Measurements from ENCODE around the gene TIMP2. TPM values are rescaled to one million over a fixed set of nuclear protein-coding genes. Genes with fewer than 3 reads are reported as not detected.

The TIMP2 gene
- total and polyA plus RNA-seq, 2 experiments from 2014 or later = 10.6 to 22.5 TPM

GRCh38 chr17:78884148-78884825 is 40.9 kb downstream of the TIMP2 start:
- DNase-seq (ENCODE audit: low spot score) (peak; percentile 31), ATAC-seq (peak; percentile 30)
- no peaks in the 10 kb centered on the region for H4K20me1 ChIP-seq (replicated peaks; ENCODE audit: insufficient read depth)
- Mint-ChIP-seq H3K9me3 (no peaks in the 10 kb centered on the region), H3K4me1 (peaks cover 35% of the 10 kb centered on the region), H3K27ac (no peak overlapping the region; the same call in 1 of the 2 replicates), H3K4me3 (no peak overlapping the region; the same call in 2 of the 3 replicates), H3K36me3 (ENCODE audit: low read depth) (no peaks in the 10 kb centered on the region), H3K27me3 (ENCODE audit: insufficient read depth, low read depth, poor library complexity) (peaks cover 7% of the 10 kb centered on the region)
- H3K27me3 ChIP-seq (ENCODE audit: insufficient read depth) = no peaks in the 10 kb centered on the region
- peak overlapping the region; percentile 35; the same call in 1 of the 2 replicates for H3K4me3 ChIP-seq
- H3K9me2 ChIP-seq (ENCODE audit: insufficient read depth) = no peaks in the 10 kb centered on the region
- peak overlapping the region; percentile 78; the same call in 1 of the 2 replicates for H3K27ac ChIP-seq (ENCODE audit: low read depth)
- H3K79me2 ChIP-seq (replicated peaks; ENCODE audit: insufficient read depth) = peaks cover 17% of the 10 kb centered on the region
- peaks cover 14% of the 10 kb centered on the region for H3K4me1 ChIP-seq (ENCODE audit: insufficient read depth)
- H3K36me3 ChIP-seq (ENCODE audit: insufficient read depth) = no peaks in the 10 kb centered on the region
- H3K4me2 ChIP-seq = peak overlapping the region; percentile 76
- H3F3A ChIP-seq (replicated peaks; ENCODE audit: low read depth) = 0 out of 2 replicates have a peak, but pooled peaks cover 2% of the 10 kb centered on the region
- no peak overlapping the region for H2AFZ ChIP-seq
- no peak for TF ChIP-seq POLR2AphosphoS5 (IDR thresholded peaks at IDR 0.05; ENCODE audit: low read depth)
- no peak for TF ChIP-seq CTCF (conservative IDR thresholded peaks at IDR 0.05; ENCODE audit: low read depth in 2 of 2)
- TF ChIP-seq ZNF114 (CRISPR knock-in tag; IDR thresholded peaks at IDR 0.05) = no peak
- no peak for TF ChIP-seq REST (IDR thresholded peaks at IDR 0.05; ENCODE audit: unreplicated experiment)
- TF ChIP-seq, protein P1, sequence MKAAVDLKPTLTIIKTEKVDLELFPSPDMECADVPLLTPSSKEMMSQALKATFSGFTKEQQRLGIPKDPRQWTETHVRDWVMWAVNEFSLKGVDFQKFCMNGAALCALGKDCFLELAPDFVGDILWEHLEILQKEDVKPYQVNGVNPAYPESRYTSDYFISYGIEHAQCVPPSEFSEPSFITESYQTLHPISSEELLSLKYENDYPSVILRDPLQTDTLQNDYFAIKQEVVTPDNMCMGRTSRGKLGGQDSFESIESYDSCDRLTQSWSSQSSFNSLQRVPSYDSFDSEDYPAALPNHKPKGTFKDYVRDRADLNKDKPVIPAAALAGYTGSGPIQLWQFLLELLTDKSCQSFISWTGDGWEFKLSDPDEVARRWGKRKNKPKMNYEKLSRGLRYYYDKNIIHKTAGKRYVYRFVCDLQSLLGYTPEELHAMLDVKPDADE (IDR thresholded peaks at IDR 0.05) = no peak
- TF ChIP-seq ZNF331 (CRISPR knock-in tag; IDR thresholded peaks at IDR 0.05; ENCODE audit: low read depth) = no peak
- TF ChIP-seq CREB1 (CRISPR knock-in tag; IDR thresholded peaks at IDR 0.05; ENCODE audit: low read depth) = no peak
- TF ChIP-seq STAT1 (IDR thresholded peaks at IDR 0.05; ENCODE audit: unreplicated experiment) = no peak
- TF ChIP-seq EZH2 (IDR thresholded peaks at IDR 0.05; ENCODE audit: low read depth, unreplicated experiment) = no peak
- TF ChIP-seq EZH2phosphoT487 (IDR thresholded peaks at IDR 0.05; ENCODE audit: unreplicated experiment) = no peak
- TF ChIP-seq, protein P2, sequence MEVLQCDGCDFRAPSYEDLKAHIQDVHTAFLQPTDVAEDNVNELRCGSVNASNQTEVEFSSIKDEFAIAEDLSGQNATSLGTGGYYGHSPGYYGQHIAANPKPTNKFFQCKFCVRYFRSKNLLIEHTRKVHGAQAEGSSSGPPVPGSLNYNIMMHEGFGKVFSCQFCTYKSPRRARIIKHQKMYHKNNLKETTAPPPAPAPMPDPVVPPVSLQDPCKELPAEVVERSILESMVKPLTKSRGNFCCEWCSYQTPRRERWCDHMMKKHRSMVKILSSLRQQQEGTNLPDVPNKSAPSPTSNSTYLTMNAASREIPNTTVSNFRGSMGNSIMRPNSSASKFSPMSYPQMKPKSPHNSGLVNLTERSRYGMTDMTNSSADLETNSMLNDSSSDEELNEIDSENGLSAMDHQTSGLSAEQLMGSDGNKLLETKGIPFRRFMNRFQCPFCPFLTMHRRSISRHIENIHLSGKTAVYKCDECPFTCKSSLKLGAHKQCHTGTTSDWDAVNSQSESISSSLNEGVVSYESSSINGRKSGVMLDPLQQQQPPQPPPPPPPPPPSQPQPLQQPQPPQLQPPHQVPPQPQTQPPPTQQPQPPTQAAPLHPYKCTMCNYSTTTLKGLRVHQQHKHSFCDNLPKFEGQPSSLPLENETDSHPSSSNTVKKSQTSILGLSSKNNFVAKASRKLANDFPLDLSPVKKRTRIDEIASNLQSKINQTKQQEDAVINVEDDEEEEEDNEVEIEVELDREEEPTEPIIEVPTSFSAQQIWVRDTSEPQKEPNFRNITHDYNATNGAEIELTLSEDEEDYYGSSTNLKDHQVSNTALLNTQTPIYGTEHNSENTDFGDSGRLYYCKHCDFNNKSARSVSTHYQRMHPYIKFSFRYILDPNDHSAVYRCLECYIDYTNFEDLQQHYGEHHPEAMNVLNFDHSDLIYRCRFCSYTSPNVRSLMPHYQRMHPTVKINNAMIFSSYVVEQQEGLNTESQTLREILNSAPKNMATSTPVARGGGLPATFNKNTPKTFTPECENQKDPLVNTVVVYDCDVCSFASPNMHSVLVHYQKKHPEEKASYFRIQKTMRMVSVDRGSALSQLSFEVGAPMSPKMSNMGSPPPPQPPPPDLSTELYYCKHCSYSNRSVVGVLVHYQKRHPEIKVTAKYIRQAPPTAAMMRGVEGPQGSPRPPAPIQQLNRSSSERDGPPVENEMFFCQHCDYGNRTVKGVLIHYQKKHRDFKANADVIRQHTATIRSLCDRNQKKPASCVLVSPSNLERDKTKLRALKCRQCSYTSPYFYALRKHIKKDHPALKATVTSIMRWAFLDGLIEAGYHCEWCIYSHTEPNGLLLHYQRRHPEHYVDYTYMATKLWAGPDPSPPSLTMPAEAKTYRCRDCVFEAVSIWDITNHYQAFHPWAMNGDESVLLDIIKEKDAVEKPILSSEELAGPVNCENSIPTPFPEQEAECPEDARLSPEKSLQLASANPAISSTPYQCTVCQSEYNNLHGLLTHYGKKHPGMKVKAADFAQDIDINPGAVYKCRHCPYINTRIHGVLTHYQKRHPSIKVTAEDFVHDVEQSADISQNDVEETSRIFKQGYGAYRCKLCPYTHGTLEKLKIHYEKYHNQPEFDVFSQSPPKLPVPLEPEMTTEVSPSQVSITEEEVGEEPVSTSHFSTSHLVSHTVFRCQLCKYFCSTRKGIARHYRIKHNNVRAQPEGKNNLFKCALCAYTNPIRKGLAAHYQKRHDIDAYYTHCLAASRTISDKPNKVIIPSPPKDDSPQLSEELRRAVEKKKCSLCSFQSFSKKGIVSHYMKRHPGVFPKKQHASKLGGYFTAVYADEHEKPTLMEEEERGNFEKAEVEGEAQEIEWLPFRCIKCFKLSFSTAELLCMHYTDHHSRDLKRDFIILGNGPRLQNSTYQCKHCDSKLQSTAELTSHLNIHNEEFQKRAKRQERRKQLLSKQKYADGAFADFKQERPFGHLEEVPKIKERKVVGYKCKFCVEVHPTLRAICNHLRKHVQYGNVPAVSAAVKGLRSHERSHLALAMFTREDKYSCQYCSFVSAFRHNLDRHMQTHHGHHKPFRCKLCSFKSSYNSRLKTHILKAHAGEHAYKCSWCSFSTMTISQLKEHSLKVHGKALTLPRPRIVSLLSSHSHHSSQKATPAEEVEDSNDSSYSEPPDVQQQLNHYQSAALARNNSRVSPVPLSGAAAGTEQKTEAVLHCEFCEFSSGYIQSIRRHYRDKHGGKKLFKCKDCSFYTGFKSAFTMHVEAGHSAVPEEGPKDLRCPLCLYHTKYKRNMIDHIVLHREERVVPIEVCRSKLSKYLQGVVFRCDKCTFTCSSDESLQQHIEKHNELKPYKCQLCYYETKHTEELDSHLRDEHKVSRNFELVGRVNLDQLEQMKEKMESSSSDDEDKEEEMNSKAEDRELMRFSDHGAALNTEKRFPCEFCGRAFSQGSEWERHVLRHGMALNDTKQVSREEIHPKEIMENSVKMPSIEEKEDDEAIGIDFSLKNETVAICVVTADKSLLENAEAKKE (CRISPR knock-in tag; IDR thresholded peaks at IDR 0.05) = no peak
- no peak for TF ChIP-seq JUNB (IDR thresholded peaks at IDR 0.05; ENCODE audit: unreplicated experiment)
- TF ChIP-seq NANOG (IDR thresholded peaks at IDR 0.05; ENCODE audit: borderline replicate concordance) = no peak

Measured in GM23338 (cell line).